HS-27A (cell line): ENCODE data around the gene SLAIN1.

Experiments
- DNase-seq: peaks from one replicate; pipeline ENCODE4 v3.0.0-alpha.2; 2012; ENCODE audit warnings: low read depth, missing footprints

Gene SLAIN1

DNA sequence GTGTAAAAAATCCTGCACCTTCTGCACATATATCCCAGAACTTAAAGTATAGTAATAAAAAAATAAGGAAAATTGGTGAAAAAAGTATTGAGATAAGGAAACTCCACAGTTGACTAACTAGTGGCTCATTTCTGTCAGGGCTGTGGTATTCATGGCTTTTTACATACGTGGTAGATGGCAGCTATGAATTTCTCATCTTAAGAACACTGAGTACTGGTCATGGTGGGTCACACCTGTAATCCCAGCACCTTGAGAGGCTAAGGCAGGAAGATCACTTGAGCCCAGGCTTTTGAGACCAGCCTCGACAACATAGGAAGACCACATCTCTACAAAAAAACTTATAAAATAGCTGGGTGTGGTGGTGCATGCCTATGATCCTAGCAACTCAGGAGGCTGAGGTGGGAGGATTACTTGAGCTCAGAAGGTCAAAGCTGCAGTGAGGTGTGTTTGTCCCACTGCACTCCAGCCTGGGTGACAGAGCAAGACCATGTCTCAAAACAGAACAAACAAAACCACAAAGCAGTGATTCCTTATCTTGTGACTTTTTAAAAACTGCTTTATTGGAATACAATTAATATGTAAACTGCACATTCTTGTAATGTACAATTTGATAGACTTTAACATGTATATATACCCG is 16.8 kb downstream of the SLAIN1 start:
- DNase-seq: no peak

DNA sequence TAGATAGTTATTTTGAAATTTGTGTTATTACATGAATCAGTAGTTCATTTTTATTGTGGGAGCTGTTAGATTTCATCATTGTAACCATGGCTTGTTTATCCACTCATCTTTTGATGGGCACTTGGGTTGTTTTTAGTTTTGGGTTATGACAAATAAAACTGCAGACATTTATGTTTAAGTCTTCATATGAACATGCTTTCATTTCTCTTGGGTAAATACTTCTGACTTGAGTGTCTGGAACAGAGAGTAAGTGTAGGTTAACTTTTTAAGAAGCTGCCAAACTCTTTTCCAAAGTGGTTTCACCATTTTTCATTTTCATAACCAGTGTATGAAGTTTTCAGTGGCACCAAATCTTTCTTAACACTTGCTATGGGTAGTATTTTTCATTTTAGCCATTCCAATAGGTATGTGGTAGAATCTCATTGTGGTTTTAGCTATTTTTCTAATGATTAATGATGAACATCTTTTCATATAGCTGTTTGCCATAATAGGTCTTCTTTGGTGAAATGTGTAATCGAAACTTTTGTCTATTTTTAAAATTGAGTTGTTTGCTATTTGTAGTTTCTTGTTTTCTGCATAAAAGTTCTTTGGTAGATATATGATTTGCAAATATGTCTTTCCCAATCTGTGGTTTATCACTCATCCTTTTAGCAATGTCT is 17.9 kb downstream of the SLAIN1 start:
- no peak for DNase-seq

DNA sequence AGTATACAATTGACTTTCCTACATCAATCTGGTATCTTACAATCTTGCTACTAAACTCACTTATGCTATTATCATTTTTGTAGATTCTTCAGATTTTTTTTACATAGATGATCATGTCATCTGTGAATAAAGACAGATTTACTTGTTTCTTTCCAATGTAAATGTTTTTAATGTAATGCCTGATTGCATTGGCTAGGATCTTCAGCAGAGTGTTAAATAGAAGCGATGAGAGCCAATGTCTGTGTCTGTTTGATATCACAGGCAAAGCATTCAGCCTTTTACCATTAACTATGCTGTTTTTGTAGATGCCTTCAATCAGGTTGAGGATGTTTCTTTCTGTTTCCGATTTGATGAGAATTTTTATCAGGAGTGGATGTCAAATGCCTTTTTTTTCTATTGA is 19.2 kb downstream of the SLAIN1 start:
- no peak for DNase-seq

DNA sequence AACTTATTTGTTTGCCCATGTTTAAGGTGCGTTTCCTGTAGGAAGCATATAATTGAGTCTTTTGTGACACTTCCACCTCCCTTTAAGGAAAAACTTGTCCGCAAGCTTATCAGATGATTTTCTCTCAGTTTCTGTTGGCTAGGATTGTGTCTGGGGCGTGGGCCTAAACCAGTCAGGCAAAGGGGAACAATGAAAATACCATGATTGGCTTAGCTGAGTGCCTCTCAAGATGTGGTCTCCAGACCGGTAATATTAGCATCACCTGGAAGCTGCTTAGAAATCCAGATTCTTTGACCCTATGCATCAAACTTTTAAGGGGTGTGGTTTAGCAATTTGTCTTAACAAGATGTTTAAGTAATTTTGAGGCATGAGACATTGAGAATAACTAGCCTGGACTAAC is 20.0 kb downstream of the SLAIN1 start:
- DNase-seq: no peak

DNA sequence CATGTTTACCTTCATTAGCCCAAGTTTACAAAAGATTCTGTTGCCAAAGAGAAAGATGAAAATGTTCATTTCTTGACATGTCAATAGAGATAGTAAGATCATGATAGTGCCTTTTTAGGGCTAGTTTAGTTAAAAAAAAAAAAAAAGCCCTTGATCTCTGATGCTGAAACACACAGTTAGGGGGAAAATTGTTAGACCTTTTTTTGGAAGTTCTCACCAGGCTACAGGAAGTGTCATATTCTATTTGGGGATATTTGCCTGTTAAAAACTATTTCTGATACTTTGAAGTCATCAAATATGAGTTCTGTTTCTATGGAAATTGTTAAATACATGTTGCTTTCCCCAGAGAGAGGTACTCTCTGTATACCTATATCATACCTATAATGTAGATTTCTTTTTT is 21.6 kb downstream of the SLAIN1 start:
- DNase-seq: no peak

DNA sequence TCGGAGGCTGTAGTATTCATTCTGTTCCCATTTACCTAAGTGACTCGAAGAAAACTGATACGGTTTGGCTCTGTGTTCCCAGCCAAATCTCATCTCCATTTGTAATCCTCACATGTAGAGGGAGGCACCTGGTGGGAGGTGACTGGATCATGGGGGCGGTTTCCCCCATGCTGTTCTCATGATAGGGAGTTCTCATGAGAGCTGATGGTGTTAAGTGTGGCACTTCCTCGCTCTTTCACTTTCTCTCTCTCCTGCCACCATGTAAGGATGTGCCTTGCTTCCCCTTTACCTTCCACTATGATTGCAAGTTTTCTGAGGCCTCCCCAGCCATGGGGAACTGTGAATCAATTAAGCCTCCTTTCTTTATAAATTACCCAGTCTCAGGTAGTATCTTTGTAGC is 23.5 kb downstream of the SLAIN1 start:
- no peak for DNase-seq

DNA sequence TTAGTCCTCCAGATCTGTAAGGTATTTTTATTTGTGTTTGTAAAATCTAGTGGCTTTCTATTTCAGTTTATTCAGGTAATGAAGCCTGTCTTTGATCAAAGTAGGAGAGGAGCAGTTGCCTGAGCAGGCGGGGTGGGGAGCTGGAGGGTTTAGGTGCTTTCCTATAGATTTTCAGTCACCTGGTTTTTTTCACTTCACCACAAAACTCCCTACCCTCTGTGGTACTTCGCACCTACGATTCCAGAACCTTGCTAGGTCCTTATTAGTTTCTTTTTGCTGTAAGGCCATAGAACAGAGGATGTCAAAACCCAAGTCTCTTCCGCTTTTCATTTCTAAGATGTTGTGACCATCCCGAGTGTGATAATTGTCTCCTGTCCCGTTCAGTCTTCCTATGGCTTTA is 26.6 kb downstream of the SLAIN1 start:
- DNase-seq: no peak

DNA sequence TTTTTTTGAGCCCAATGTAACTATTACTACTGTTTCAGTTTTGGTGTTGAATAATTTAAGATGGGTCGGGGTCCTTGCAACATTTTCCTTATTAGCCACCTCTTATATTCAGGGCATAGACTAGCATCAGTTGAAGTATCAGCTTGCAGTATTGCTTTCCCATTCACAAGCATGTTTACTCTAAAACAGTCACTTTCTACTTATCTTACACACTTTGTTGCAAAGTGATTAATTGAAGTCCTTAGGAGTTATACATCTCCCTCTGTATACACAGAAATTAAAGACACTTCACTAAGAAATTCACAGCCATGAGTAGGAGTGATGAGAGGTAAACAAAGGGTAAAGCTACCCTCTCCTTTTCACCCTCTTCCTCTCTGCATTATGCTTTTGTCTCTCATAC is 27.6 kb downstream of the SLAIN1 start:
- no peak for DNase-seq

DNA sequence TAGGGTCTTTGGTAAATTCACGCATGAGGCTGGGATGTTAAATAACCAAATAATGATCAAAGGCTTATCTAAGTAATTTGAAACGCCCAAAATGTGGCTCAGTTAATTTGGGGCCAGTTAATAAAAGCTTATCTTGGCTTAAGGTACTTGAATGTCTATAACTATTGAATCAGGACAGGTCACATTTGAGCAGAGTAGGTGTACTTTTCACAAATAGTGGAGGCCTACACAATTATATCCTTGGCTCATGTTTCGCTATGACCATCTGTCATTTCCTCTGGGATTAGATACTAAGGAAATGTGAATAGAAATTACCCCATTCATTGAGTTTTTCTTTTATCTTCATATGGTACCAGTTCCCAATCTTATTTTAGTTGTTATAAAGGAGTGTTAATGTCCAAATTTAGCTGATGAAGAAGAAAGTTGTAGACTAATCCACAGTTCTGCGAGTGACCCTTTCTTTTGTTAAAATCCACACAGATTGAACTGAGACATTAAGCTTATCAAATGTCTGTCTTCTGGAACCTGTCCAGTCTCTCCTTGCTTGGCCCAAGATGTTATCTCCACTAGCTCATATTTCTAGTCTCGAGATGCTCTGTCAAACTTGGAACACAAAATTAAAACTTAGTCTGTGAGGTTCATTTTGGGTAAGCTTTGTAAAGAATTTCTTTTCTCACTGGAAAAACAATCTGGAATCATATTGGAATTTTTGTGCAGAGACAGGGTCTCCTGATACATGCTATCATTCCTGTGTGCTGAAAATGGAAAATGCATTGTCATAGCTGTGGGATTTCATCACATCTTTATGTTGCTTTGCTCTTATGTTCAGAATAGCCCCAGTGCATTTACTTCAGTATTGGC is 31.0 kb downstream of the SLAIN1 start:
- DNase-seq: no peak

DNA sequence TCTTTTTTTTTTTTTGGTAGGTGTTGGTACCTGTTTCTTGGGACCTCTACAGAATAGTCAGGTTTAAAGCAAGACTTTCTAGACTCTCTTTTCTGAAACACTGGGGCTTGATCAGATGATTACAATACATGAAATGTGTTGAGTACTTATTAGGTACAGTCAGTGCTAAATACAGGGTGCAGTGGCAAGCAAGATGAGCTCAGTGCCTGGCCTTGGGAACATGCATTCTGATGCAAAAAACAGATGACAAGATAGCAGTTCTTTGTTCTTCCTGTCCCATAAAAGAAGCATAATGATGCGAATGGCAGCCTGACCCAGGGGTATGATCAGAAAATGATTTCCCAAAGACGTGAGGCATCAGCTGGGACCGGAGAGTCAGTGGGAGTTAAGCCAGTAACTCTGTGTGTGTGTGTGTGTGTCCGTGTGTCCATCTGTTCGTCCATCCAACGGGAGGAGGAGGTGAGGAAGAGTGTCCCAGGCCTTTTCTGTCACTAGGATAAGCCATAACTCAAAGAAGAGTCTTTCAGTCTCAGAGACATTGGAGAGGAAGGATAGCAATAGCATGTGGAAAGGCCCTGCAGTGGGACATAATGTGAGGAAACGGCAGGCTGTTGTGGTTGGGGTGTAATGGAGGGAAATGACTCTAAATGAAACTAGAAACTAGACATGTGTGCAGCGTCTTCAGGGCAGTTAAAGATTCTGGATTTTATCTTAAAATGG is 32.2 kb downstream of the SLAIN1 start:
- no peak for DNase-seq

DNA sequence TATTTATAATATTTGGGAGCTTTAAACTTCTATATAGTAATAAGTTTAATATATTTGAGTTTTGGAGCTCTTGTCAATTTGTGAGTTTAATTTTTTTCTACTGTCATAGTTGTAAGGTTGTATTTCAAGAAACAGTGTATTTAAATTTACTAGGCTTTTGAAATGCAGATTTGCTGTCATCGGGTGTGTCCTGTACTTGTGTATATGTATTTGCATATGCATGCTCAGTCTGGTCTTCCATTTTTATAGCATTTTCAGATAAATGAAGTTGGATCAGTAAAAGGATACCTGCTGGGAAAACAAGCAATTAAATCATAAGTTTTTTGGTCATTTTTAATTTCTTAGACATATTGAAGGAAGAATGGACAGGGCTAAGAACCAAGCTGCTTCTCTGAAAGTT is 33.1 kb downstream of the SLAIN1 start:
- DNase-seq: no peak

DNA sequence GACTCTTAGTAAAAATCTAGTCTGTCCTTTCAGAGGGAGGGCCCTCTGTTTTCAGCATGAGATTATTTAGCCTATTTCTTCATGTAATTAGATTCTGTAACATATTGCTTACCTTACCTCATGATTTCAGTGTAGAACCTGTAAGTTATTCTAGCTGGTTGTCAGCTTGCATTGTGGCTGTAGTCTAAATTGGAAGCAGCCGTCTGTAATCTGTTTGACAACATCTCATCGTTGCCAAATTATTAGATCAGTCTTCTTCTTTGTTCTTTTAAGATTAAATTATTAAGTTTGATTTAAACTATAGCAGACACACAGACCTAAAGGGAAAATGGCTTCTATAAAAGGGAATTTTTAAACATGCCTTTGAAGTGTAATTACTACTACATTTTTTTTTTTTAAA is 34.8 kb downstream of the SLAIN1 start:
- DNase-seq: no peak

DNA sequence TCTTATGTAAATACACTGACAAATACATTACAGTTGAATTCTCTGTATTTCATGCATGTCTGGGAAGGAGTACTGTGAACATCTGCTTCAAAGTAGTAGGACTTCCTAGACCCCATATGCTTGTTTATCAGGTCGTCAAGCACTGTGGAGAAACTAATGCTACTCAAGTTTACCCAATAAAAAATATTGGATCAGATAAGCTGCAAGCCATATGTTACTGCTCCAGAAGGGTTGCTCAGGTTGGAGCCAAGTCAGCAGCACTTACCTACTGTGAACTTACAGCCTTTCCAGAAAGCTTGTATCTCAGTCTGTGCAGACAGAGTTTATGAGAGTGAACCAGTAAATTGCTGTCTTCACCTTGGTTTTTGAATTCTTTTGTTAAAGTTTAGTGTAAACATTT is 36.2 kb downstream of the SLAIN1 start:
- no peak for DNase-seq

DNA sequence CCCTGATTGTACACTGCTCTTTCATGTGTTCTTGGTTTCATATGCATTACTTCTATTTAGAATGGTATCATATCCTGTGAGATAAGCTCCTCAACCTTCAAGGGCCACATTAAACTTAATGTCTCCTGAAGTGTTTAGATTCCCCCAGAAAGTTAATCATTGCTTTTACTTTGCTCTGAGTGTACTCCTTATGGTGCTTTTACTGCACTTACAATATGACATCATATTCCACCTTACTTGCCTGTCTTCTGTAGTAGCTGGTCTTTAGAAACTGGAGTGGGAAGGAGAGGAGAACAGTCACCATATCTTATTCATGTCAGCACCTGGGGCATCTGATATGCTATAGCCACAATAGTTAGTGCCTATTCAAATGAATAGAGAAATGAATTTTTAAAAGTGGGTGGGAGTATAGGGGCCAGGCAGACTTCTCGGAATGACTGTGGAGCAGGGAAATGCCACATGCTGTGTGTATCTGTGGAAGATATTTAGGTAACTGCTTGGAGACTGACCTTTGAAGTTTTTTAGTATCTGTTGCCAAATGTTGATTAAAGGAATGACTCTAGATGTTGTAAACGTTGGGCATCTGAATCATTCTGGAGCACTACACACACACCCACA is 40.2 kb downstream of the SLAIN1 start:
- DNase-seq: no peak

DNA sequence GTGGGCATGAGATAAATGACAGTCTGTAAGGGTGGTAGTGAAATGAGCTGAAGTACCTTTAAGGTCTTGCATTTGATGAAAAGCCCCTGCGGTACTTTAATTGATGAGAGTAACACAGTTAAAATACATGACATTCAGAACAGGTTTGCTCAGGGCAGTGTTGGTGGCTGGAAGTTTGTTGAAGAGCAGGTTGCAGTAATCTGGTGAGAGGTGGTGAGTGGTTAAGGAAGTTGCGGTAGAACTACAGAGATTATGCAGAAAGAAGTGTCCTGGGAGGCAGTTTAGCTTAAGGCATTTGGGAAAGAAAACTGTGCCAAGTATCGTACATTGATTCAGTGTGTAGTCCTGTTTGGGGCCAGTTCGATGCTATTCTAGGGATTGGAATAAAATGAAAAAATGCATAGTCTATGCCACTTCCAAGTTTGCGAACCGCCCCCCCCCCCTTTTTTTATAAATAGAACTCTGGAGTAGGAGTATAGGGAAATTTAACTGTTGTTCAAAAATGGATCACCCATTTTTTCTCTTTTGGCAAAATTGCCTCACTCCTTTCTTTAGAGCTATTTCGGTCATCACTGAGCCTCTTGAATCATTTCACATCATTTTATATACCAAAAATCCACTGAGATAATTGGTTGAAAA is 42.7 kb downstream of the SLAIN1 start:
- DNase-seq: no peak

DNA sequence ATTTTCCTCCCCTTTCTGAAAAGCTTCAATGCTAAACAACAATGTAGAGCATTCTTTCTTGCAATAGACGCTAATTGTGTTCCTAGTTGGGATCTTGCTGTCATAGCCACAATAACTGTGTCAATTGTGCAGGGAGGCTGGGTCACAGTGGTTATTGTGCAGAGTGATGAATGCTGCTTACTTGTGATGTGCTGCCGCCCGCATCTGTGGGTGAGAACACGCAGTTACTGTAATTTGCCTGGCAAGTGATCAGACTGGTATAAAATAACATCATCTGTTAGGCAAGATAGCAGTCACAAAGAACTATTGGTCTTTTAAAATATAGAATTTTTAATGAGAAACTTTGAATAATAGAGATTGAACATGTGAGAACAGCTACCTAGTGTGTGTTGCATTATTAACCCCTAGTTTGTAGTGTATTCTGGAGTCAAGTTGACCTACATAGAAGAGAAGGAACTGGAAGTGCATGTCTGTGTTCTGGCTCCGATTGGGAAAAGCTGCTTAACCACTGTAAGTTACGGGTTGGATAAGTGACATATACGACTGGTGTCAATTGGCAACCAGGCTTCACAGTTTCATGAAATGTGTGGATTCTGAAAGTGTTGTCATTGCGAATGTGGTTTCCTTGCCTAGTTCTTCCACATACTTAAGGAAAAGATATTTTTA is 43.6 kb downstream of the SLAIN1 start:
- DNase-seq: no peak

DNA sequence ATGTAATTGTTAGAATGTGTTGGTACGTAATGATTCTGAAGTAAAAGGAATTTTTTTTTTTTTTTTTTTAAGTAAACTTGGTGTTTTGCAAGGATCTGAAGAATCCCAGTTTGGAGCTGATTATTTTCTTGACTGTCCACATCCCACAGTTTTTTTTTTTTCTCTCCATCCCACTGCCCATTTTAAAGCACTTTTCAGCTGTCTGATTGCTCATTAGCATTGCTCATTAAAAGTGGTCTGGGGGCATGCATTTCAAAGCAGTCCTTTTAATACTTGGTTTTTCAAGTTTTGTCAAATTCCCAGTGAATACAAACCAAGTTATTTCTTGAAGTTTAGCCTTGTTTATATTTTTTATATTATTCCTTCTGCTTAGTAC is 44.1 kb downstream of the SLAIN1 start:
- no peak for DNase-seq

DNA sequence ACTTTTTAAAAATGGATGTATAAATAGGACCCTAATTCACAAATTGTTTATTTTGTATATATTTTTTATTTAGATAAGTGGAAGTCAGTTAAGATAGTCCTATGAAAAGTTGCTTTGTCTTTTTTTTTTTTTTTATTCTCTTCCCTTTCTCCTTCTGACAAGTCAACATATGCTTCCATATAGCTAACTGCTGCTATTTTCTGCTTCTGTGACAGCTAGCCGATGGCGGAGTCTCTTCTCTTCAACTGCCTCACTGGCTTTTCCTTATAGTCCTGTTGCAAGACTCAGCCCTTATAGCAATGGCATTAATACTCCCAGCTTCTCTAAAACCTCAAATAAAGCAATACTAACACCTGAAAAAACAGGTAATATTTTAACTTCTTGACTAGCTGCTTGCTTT is 45.3 kb downstream of the SLAIN1 start:
- DNase-seq: no peak

DNA sequence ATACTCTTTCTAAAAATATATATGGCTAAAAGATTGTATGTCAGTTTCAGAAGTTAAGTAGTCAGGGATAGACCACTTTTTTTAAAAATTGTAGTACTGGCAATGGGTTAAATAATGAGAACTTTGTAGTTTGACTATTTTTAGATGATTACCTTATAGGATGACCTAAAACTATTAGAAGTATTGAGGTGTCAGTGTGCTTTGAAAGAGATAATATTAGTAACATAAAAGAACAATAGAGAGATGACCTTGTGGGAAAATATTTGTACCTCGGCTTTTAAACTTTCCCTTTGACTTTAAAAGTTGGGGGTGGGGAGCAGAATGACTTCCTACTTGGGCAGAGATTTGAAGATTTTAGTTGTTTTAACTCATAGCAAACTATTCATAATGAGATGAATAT is 48.3 kb downstream of the SLAIN1 start:
- DNase-seq: no peak

DNA sequence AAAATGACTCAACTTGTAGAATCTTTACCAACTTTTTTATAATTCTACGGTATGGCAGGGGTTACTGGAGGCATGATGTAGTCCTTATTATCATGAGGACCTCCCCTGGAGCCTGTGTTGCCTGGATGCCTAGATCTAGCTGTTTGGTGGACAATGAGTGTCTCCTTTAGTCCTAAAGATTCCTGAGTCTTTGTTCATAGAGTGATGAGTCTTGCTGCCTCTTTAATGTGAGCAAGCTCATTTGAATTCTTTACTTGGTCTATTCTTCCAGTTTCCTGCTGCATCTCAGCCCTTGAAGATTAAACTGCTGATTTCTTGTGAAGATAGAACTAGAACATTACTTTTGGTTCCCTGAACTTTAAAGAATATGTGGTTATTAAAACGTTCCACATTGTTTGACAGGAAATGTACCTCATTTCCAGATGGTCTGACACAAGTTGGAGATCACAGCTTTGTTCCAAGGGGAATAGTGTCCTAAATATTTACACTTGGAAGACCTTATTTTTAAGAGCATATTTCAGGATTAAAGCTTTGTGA is 51.9 kb downstream of the SLAIN1 start:
- DNase-seq: no peak
